ENCODE measurements around the gene SPAG5.

The SPAG5 gene

GRCh38 chr17:28580959-28581358 is 17.9 kb downstream of the SPAG5 start:
- H3K9me3 ChIP-seq (ENCODE audit: insufficient read depth, low read depth, low read length): no peaks in the 10 kb centered on the region
- no peaks in the 10 kb centered on the region for H4K20me1 ChIP-seq (ENCODE audit: insufficient read depth, low read length, poor library complexity, severe bottlenecking)
- H3K4me3 ChIP-seq (ENCODE audit: low read length, poor library complexity, severe bottlenecking): no peak overlapping the region
- no peaks in the 10 kb centered on the region for H3K9me2 ChIP-seq (replicated peaks; ENCODE audit: low read depth, low read length)
- no peaks in the 10 kb centered on the region for H3K27me3 ChIP-seq (ENCODE audit: insufficient read depth, low read length, poor library complexity, severe bottlenecking)
- peaks cover 83% of the 10 kb centered on the region; the same call in 1 of the 2 replicates for H3K36me3 ChIP-seq (ENCODE audit: insufficient read depth, low read length)
- no peaks in the 10 kb centered on the region for H3K4me1 ChIP-seq (ENCODE audit: insufficient read depth, low read length, poor library complexity, severe bottlenecking)
- H3K9ac ChIP-seq (ENCODE audit: low read depth, low read length, poor library complexity, severe bottlenecking): no peak overlapping the region
- H2AFZ ChIP-seq (ENCODE audit: low read length): no peak overlapping the region
- H3F3A ChIP-seq (ENCODE audit: low read depth): no peaks in the 10 kb centered on the region
- no peaks in the 10 kb centered on the region for H3K79me2 ChIP-seq (ENCODE audit: insufficient read depth, low read length)
- H3K4me2 ChIP-seq (ENCODE audit: low read depth, low read length, poor library complexity, severe bottlenecking): no peak overlapping the region
- TF ChIP-seq EZH2phosphoT487 (IDR thresholded peaks at IDR 0.05; ENCODE audit: borderline replicate concordance): no peak
- TF ChIP-seq, protein P1, sequence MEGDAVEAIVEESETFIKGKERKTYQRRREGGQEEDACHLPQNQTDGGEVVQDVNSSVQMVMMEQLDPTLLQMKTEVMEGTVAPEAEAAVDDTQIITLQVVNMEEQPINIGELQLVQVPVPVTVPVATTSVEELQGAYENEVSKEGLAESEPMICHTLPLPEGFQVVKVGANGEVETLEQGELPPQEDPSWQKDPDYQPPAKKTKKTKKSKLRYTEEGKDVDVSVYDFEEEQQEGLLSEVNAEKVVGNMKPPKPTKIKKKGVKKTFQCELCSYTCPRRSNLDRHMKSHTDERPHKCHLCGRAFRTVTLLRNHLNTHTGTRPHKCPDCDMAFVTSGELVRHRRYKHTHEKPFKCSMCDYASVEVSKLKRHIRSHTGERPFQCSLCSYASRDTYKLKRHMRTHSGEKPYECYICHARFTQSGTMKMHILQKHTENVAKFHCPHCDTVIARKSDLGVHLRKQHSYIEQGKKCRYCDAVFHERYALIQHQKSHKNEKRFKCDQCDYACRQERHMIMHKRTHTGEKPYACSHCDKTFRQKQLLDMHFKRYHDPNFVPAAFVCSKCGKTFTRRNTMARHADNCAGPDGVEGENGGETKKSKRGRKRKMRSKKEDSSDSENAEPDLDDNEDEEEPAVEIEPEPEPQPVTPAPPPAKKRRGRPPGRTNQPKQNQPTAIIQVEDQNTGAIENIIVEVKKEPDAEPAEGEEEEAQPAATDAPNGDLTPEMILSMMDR (conservative IDR thresholded peaks at IDR 0.05; ENCODE audit: low read length): no peak

DNA sequence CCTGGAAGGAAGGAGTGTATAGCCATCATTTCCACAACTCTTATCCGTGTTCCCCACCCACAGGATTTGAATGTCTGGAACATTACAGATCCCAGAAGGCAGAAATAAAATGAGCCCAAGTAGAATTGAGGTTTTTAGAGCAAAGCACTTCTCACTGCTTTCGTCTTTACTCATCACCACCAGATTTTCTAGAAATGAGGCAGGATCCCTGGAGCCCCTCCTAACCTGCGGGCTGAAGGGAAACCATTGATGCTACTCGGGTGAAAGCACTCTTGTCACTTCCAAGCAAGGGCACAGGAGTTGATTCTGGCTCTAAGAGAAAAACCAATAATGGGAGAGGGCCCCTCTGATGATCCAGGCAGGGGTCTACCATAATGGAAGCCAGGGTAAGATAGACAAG is 19.3 kb downstream of the SPAG5 start:
- TF ChIP-seq, protein P1 (conservative IDR thresholded peaks at IDR 0.05; ENCODE audit: low read length): no peak
- TF ChIP-seq EZH2phosphoT487 (IDR thresholded peaks at IDR 0.05; ENCODE audit: borderline replicate concordance): no peak
- Histone ChIP-seq H3K36me3 (ENCODE audit: insufficient read depth, low read length) (peaks cover 68% of the 10 kb centered on the region; the same call in 1 of the 2 replicates), H3K9ac (ENCODE audit: low read depth, low read length, poor library complexity, severe bottlenecking) (no peak overlapping the region), H3K79me2 (ENCODE audit: insufficient read depth, low read length) (no peaks in the 10 kb centered on the region), H3K9me2 (replicated peaks; ENCODE audit: low read depth, low read length) (no peaks in the 10 kb centered on the region), H3K4me2 (ENCODE audit: low read depth, low read length, poor library complexity, severe bottlenecking) (no peak overlapping the region), H3K4me3 (ENCODE audit: low read length, poor library complexity, severe bottlenecking) (no peak overlapping the region), H3K4me1 (ENCODE audit: insufficient read depth, low read length, poor library complexity, severe bottlenecking) (no peaks in the 10 kb centered on the region), H4K20me1 (ENCODE audit: insufficient read depth, low read length, poor library complexity, severe bottlenecking) (no peaks in the 10 kb centered on the region), H2AFZ (ENCODE audit: low read length) (no peak overlapping the region), H3K9me3 (ENCODE audit: insufficient read depth, low read depth, low read length) (no peaks in the 10 kb centered on the region), H3K27me3 (ENCODE audit: insufficient read depth, low read length, poor library complexity, severe bottlenecking) (no peaks in the 10 kb centered on the region), H3F3A (ENCODE audit: low read depth) (no peaks in the 10 kb centered on the region)

DNA sequence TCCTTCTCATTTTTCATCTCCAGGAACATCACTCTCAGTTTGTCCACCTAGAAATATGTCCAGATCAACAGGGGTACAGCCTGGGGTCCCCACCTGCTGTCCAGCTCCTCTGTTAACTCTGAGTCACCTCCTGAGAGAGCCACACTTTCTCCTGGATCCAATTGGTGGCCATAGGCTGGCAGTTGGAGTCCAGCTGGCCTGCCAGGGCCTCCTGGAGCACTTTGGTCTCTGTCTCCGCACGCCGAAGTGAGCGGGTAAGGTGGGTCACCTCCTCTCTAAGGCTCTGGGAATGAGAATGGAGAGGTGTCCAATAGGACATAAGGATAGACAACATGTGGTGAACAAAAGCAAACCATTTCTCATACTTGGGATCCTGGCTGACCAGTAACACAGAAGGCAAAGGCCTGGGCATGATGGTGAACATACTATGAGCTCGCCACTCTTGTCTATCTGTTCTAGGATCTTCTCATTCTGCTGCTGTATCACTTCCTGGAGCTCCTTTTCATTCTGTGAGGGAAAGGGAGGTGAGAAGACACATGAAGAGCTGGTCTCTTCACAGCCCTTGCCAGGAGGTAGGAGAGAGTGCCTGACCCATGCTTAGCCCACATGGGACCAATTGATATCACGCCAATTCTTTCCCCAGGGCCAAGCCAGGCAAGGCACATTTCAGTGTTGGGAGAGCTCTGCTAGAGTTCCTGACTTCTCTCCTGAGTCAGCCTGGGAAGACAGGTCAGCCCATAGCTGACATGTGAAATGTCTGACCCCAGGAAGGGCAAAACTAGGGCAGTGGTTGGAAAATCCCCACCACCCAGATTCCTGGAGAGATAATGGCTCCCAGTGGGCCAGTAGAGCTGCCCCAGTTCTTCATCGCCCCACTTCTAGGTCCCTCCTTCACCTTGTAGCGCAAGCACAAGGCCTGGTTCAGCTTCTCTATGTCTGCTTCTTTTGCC is 20.3 kb downstream of the SPAG5 start:
- no peak for TF ChIP-seq EZH2phosphoT487 (IDR thresholded peaks at IDR 0.05; ENCODE audit: borderline replicate concordance)
- TF ChIP-seq, protein P1 (conservative IDR thresholded peaks at IDR 0.05; ENCODE audit: low read length): no peak
- Histone ChIP-seq H3K9ac (ENCODE audit: low read depth, low read length, poor library complexity, severe bottlenecking) (no peak overlapping the region), H3F3A (ENCODE audit: low read depth) (no peaks in the 10 kb centered on the region), H3K4me1 (ENCODE audit: insufficient read depth, low read length, poor library complexity, severe bottlenecking) (no peaks in the 10 kb centered on the region), H3K36me3 (ENCODE audit: insufficient read depth, low read length) (peaks cover 58% of the 10 kb centered on the region; the same call in 1 of the 2 replicates), H3K9me2 (replicated peaks; ENCODE audit: low read depth, low read length) (no peaks in the 10 kb centered on the region), H4K20me1 (ENCODE audit: insufficient read depth, low read length, poor library complexity, severe bottlenecking) (no peaks in the 10 kb centered on the region), H3K27me3 (ENCODE audit: insufficient read depth, low read length, poor library complexity, severe bottlenecking) (no peaks in the 10 kb centered on the region), H3K4me2 (ENCODE audit: low read depth, low read length, poor library complexity, severe bottlenecking) (no peak overlapping the region), H3K4me3 (ENCODE audit: low read length, poor library complexity, severe bottlenecking) (no peak overlapping the region), H3K9me3 (ENCODE audit: insufficient read depth, low read depth, low read length) (no peaks in the 10 kb centered on the region), H2AFZ (ENCODE audit: low read length) (no peak overlapping the region), H3K79me2 (ENCODE audit: insufficient read depth, low read length) (no peaks in the 10 kb centered on the region)
